HG03025 (cell line): ENCODE data around the gene VWA5B1.

ENCODE experiments used
- ATAC-seq: cut with Tn5 transposase; IDR thresholded peaks from one replicate; pipeline ENCODE4 v1.9.1; 2021; ENCODE audit warnings: mild to moderate bottlenecking, moderate library complexity; ENCODE audit not compliant: unreplicated experiment, low FRiP score

VWA5B1 gene

GRCh38 chr1:20319456-20320220 lies 29.0 kb downstream of the VWA5B1 start:
- ATAC-seq = no peak

- ATAC-seq = no peak
Observed at GRCh38 chr1:20320704-20321103, 30.0 kb downstream of the VWA5B1 start.

- no peak for ATAC-seq
Observed at GRCh38 chr1:20321573-20321972, 30.9 kb downstream of the VWA5B1 start.

- peak; percentile 66 for ATAC-seq
Observed at GRCh38 chr1:20322081-20322824, 31.6 kb downstream of the VWA5B1 start.

- ATAC-seq = no peak
Observed at GRCh38 chr1:20322825-20323612, 32.3 kb downstream of the VWA5B1 start.

- ATAC-seq = no peak
Observed at GRCh38 chr1:20323613-20323920, 32.9 kb downstream of the VWA5B1 start.

- no peak for ATAC-seq
Observed at GRCh38 chr1:20324704-20325406, 34.2 kb downstream of the VWA5B1 start.

- no peak for ATAC-seq
Observed at GRCh38 chr1:20325407-20325843, 34.8 kb downstream of the VWA5B1 start.

- ATAC-seq = no peak
Observed at GRCh38 chr1:20325844-20326420, 35.3 kb downstream of the VWA5B1 start.

GRCh38 chr1:20327467-20327866 lies 36.8 kb downstream of the VWA5B1 start:
- ATAC-seq = no peak

GRCh38 chr1:20328201-20328600 lies 37.5 kb downstream of the VWA5B1 start:
- ATAC-seq = no peak

- no peak for ATAC-seq
Observed at GRCh38 chr1:20329793-20330542, 39.3 kb downstream of the VWA5B1 start.

GRCh38 chr1:20334103-20334502 lies 43.4 kb downstream of the VWA5B1 start:
- no peak for ATAC-seq

GRCh38 chr1:20336105-20336605 lies 45.5 kb downstream of the VWA5B1 start:
- no peak for ATAC-seq

- no peak for ATAC-seq
Observed at GRCh38 chr1:20337581-20337980, 46.9 kb downstream of the VWA5B1 start.

GRCh38 chr1:20339811-20340457 lies 49.3 kb downstream of the VWA5B1 start:
- ATAC-seq = no peak

GRCh38 chr1:20342294-20343148 lies 51.8 kb downstream of the VWA5B1 start:
- ATAC-seq = no peak
